Endothelial cell (in vitro differentiated cells): ENCODE measurements around the gene SLAMF1. TPM values are rescaled to one million over a fixed set of nuclear protein-coding genes. Genes with fewer than 3 reads are reported as not detected.
"Not testable (repeated sequence)": the region's sequence is repeated elsewhere in the genome, so short reads cannot be mapped to it uniquely, and the experiment has no call there.

ENCODE experiments used
- DNase-seq: peaks from one replicate; pipeline ENCODE4 v3.0.0; 2021; ENCODE audit warnings: low spot score
- H3K27ac Mint-ChIP-seq: one replicate; pipeline ENCODE4 v1.8.0; 2021; ENCODE audit warnings: mixed read lengths, inconsistent platforms; ENCODE audit not compliant: unreplicated experiment
- H3K27me3 Mint-ChIP-seq: one replicate; pipeline ENCODE4 v1.8.0; 2021; ENCODE audit warnings: mild to moderate bottlenecking, moderate library complexity, mixed read lengths, inconsistent platforms; ENCODE audit not compliant: unreplicated experiment
- H3K36me3 Mint-ChIP-seq: one replicate; pipeline ENCODE4 v1.8.0; 2021; ENCODE audit warnings: mild to moderate bottlenecking, low read depth, mixed read lengths, inconsistent platforms; ENCODE audit not compliant: unreplicated experiment
- H3K4me1 Mint-ChIP-seq: one replicate; pipeline ENCODE4 v1.8.0; 2021; ENCODE audit warnings: mild to moderate bottlenecking, mixed read lengths, inconsistent platforms; ENCODE audit not compliant: unreplicated experiment
- H3K4me3 Mint-ChIP-seq: one replicate; pipeline ENCODE4 v1.8.0; 2021; ENCODE audit warnings: mild to moderate bottlenecking, mixed read lengths, inconsistent platforms; ENCODE audit not compliant: unreplicated experiment
- H3K9me3 Mint-ChIP-seq: one replicate; pipeline ENCODE4 v1.8.0; 2021; ENCODE audit warnings: mixed read lengths, inconsistent platforms; ENCODE audit not compliant: unreplicated experiment
- total RNA-seq: library from RNA; stranded (reverse); fragmentation: NEBNext Ultra II Directional; extraction: Animal tissue kit (Norgen Biotek cat#: 25700); gene quantifications from one replicate; pipeline ENCODE4 v1.2.1, GENCODE V29; 2021; ENCODE audit not compliant: unreplicated experiment
- TF ChIP-seq, protein P1 (sequence below): fragments of 200-600 bp; sonication (generic); IDR thresholded peaks from one replicate; pipeline ENCODE4 v1.5.0; 2021; ENCODE audit warnings: antibody characterized with exemption; ENCODE audit not compliant: unreplicated experiment

Gene SLAMF1
- total RNA-seq, 1 donor from 2014 or later: not detected

- Mint-ChIP-seq H3K27me3 (no peaks in the 10 kb centered on the region), H3K27ac (no peak overlapping the region), H3K36me3 (peaks cover 5% of the 10 kb centered on the region), H3K9me3 (peaks cover 12% of the 10 kb centered on the region), H3K4me3 (no peak overlapping the region), H3K4me1 (no peaks in the 10 kb centered on the region)
- TF ChIP-seq, protein P1, sequence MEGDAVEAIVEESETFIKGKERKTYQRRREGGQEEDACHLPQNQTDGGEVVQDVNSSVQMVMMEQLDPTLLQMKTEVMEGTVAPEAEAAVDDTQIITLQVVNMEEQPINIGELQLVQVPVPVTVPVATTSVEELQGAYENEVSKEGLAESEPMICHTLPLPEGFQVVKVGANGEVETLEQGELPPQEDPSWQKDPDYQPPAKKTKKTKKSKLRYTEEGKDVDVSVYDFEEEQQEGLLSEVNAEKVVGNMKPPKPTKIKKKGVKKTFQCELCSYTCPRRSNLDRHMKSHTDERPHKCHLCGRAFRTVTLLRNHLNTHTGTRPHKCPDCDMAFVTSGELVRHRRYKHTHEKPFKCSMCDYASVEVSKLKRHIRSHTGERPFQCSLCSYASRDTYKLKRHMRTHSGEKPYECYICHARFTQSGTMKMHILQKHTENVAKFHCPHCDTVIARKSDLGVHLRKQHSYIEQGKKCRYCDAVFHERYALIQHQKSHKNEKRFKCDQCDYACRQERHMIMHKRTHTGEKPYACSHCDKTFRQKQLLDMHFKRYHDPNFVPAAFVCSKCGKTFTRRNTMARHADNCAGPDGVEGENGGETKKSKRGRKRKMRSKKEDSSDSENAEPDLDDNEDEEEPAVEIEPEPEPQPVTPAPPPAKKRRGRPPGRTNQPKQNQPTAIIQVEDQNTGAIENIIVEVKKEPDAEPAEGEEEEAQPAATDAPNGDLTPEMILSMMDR: no peak
- no peak for DNase-seq
Observed at GRCh38 chr1:160597705-160598104, 49.1 kb downstream of the SLAMF1 start.

DNA sequence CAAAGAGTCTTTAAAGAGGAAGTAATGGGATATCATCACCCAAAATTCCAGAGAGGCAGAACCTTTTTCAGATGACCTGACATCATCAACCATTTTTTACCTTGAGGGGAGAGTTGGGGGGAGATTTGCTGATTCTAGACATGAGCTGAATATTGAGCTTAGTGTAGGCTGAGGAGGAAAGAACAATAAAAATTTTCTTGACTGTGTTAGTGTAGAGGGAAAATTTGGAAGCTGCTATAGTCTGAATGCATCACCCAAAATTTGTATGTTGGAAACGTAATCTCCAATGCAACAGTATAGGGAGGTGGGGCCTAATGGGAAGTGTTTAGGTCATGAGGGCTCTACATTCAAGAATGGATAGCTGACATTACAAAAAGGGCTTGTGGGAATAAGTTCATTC lies 49.8 kb downstream of the SLAMF1 start:
- TF ChIP-seq, protein P1: no peak
- Mint-ChIP-seq H3K36me3 (peaks cover 5% of the 10 kb centered on the region), H3K4me3 (no peak overlapping the region), H3K27ac (no peak overlapping the region), H3K4me1 (no peaks in the 10 kb centered on the region), H3K27me3 (no peaks in the 10 kb centered on the region), H3K9me3 (peaks cover 12% of the 10 kb centered on the region)
- no peak for DNase-seq

GRCh38 chr1:160590488-160590887 lies 56.4 kb downstream of the SLAMF1 start:
- TF ChIP-seq, protein P1: no peak
- no peaks in the 10 kb centered on the region for H3K9me3 Mint-ChIP-seq
- H3K27me3 Mint-ChIP-seq: peaks cover 1% of the 10 kb centered on the region
- no peak overlapping the region for H3K4me3 Mint-ChIP-seq
- H3K4me1 Mint-ChIP-seq: peaks cover 5% of the 10 kb centered on the region
- H3K27ac Mint-ChIP-seq: no peak overlapping the region
- no peaks in the 10 kb centered on the region for H3K36me3 Mint-ChIP-seq
- DNase-seq: no peak

- Mint-ChIP-seq H3K27ac (no peak overlapping the region), H3K36me3 (no peaks in the 10 kb centered on the region), H3K4me3 (no peak overlapping the region), H3K4me1 (peaks cover 14% of the 10 kb centered on the region), H3K9me3 (no peaks in the 10 kb centered on the region), H3K27me3 (peaks cover 1% of the 10 kb centered on the region)
- no peak for DNase-seq
- TF ChIP-seq, protein P1: no peak
Observed at GRCh38 chr1:160588468-160588867, 58.4 kb downstream of the SLAMF1 start.

DNA sequence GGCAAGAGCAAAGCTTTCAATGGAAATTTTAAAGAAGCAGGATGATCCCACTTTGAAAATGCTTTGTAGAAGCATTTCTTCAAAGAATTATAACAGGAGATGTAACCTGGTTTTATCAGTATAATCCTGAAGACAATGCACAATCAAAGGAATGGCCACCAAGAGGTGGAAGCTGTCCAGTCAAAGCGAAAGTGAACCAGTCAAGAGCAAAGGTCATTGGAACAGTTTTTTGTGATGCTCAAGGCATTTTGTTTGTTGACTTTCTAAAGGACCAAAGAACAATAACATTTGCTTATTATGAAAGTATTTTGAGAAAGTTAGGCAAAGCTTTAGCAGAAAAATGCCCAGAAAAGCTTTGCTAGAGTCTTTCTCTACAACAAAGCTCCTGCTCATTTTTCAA lies 62.1 kb downstream of the SLAMF1 start:
- no peak overlapping the region for H3K27ac Mint-ChIP-seq
- peaks cover 14% of the 10 kb centered on the region for H3K4me1 Mint-ChIP-seq
- no peaks in the 10 kb centered on the region for H3K36me3 Mint-ChIP-seq
- H3K9me3 Mint-ChIP-seq: no peaks in the 10 kb centered on the region
- H3K27me3 Mint-ChIP-seq: no peaks in the 10 kb centered on the region
- TF ChIP-seq, protein P1: no peak
- no peak for DNase-seq
- H3K4me3 Mint-ChIP-seq: no peak overlapping the region

GRCh38 chr1:160582976-160583375 lies 63.9 kb downstream of the SLAMF1 start:
- not testable (repeated sequence) for H3K27me3 Mint-ChIP-seq, H3K27ac Mint-ChIP-seq, H3K9me3 Mint-ChIP-seq, DNase-seq, H3K4me3 Mint-ChIP-seq, H3K36me3 Mint-ChIP-seq, H3K4me1 Mint-ChIP-seq
